GM12878 (cell line): ENCODE measurements around the gene VASP. TPM values are rescaled to one million over a fixed set of nuclear protein-coding genes. Genes with fewer than 3 reads are reported as not detected.

ENCODE experiments used
- ATAC-seq: fragments of 200-7000 bp; cut with Tn5 transposase; 3 replicates; pipeline ENCODE4 v1.9.1; 2020; ENCODE audit warnings: mild to moderate bottlenecking, moderate library complexity
- BruUV-seq: library from RNA; stranded (reverse); fragments of 400-500 nt; replicated peaks from 2 replicates; lab custom pipeline; 2021; lab: Mats Ljungman, UMichigan
- CTCF ChIA-PET: fragments of 300-600 bp; sonication (Branson Sonifier 250); formaldehyde crosslinking; extraction: SDS; loops from one replicate; lab custom pipeline; 2021; ENCODE audit warnings: inconsistent platforms; lab: Yijun Ruan, JAX
- POLR2A ChIA-PET: fragments of 350-600 bp; formaldehyde crosslinking; extraction: SDS; loops from one replicate; lab custom pipeline; 2021; ENCODE audit warnings: inconsistent platforms; lab: Charles Lee
- RAD21 ChIA-PET: fragments of 300-600 bp; sonication (Branson Sonifier 250); formaldehyde crosslinking; loops from one replicate; lab custom pipeline; 2023; ENCODE audit warnings: antibody characterized with exemption; ENCODE audit not compliant: unreplicated experiment; lab: Charles Lee
- SMC1A ChIA-PET: fragments of 300-600 bp; sonication (Branson Sonifier 250); formaldehyde crosslinking; loops from one replicate; lab custom pipeline; 2023; ENCODE audit not compliant: unreplicated experiment, uncharacterized antibody; lab: Charles Lee
- DNase-seq: peaks from one replicate; pipeline ENCODE4 v3.0.0-alpha.2; 2011; ENCODE audit warnings: low read depth, low spot score
- FAIRE-seq: peaks from 3 replicates; lab custom pipeline; 2011; peaks lifted over from hg19 to GRCh38; lab: Jason Lieb, UNC
- H2AFZ ChIP-seq: 2 replicates; pipeline ENCODE4 v1.6.0; 2011; ENCODE audit warnings: low read depth, low read length, control low read depth; ENCODE audit not compliant: control insufficient read depth
- H3K27ac ChIP-seq: 2 replicates; pipeline ENCODE4 v1.5.1; 2011; ENCODE audit warnings: control low read depth; ENCODE audit not compliant: control insufficient read depth, insufficient read depth
- H3K27me3 ChIP-seq, 2 experiments: replicated peaks in 1 of 2; 2 replicates each; pipeline versions ENCODE4 v1.6.0 to v1.6.1; 2011; ENCODE audit warnings: low read length in 1 of 2; ENCODE audit not compliant: control insufficient read depth in 2 of 2, insufficient read depth in 2 of 2
- H3K36me3 ChIP-seq, 2 experiments: 2 replicates each; pipeline ENCODE4 v1.5.1; 2011; ENCODE audit warnings: low read length in 1 of 2; ENCODE audit not compliant: control insufficient read depth in 2 of 2, insufficient read depth in 2 of 2
- H3K4me1 ChIP-seq: 2 replicates; pipeline ENCODE4 v1.6.1; 2011; ENCODE audit warnings: mild to moderate bottlenecking, low read length, moderate library complexity, mixed read lengths; ENCODE audit not compliant: control insufficient read depth, insufficient read depth
- H3K4me2 ChIP-seq: 2 replicates; pipeline ENCODE4 v1.6.0; 2011; ENCODE audit warnings: control low read depth; ENCODE audit not compliant: control insufficient read depth, insufficient read depth
- H3K4me3 ChIP-seq: fragments of 200-600 bp; sonication (generic); 2 replicates; pipeline ENCODE4 v1.5.1; 2016
- H3K79me2 ChIP-seq: 2 replicates; pipeline ENCODE4 v1.6.0; 2011; ENCODE audit warnings: low read length; ENCODE audit not compliant: control insufficient read depth, insufficient read depth
- H3K9ac ChIP-seq: 2 replicates; pipeline ENCODE4 v1.8.0; 2011; ENCODE audit warnings: low read length, control low read depth, mixed read lengths; ENCODE audit not compliant: control insufficient read depth, insufficient read depth
- H3K9me3 ChIP-seq: replicated peaks from 3 replicates; pipeline ENCODE4 v1.5.1; 2011; ENCODE audit warnings: mild to moderate bottlenecking, low read length; ENCODE audit not compliant: control insufficient read depth, insufficient read depth
- H4K20me1 ChIP-seq: 2 replicates; pipeline ENCODE4 v1.6.0; 2011; ENCODE audit not compliant: control insufficient read depth, insufficient read depth
- BHLHE40 ChIP-seq, 2 experiments: fragments of 450-650 bp in 1 of 2; IDR thresholded peaks; 2 replicates each; pipeline ENCODE4 v1.6.1; 2011 to 2017; ENCODE audit warnings: low read depth in 2 of 2, borderline replicate concordance in 1 of 2, improper control_type of control experiment in 1 of 2, low read length in 1 of 2, mild to moderate bottlenecking in 1 of 2
- CBX3 ChIP-seq: fragments of 200-600 bp; sonication (generic); IDR thresholded peaks from 2 replicates; pipeline ENCODE4 v1.6.1; 2016; ENCODE audit warnings: low read depth, borderline replicate concordance
- CBX5 ChIP-seq: sonication (generic); IDR thresholded peaks from 2 replicates; pipeline ENCODE4 v1.6.1; 2016; ENCODE audit warnings: low read depth, moderate library complexity, mild to moderate bottlenecking, inconsistent platforms
- EED ChIP-seq: sonication (generic); IDR thresholded peaks from 2 replicates; pipeline ENCODE4 v1.6.1; 2016; ENCODE audit warnings: antibody characterized with exemption, low read depth
- EGR1 ChIP-seq, 2 experiments: IDR thresholded peaks; 1 replicate in 1 of 2; 2 replicates in 1 of 2; pipeline ENCODE4 v1.6.1; 2011 to 2012; ENCODE audit warnings: low read depth in 2 of 2, low read length in 2 of 2, borderline replicate concordance in 1 of 2, mild to moderate bottlenecking in 1 of 2, moderate library complexity in 1 of 2
- HCFC1 ChIP-seq: fragments of 150-350 bp; IDR thresholded peaks from 2 replicates; pipeline ENCODE4 v1.6.1; 2014; ENCODE audit warnings: low read length
- NR2C1 ChIP-seq: fragments of 450-650 bp; IDR thresholded peaks from 2 replicates; pipeline ENCODE4 v1.6.1; 2017; ENCODE audit warnings: antibody characterized with exemption, mild to moderate bottlenecking, moderate library complexity
- RCOR1 ChIP-seq: conservative IDR thresholded peaks from 2 replicates; pipeline ENCODE4 v1.6.1; 2012; ENCODE audit warnings: low read depth, low read length, improper control_type of control experiment
- SMARCA5 ChIP-seq: fragments of 450-650 bp; IDR thresholded peaks from 2 replicates; pipeline ENCODE4 v1.6.1; 2017; ENCODE audit warnings: mild to moderate bottlenecking
- TARDBP ChIP-seq: IDR thresholded peaks from 2 replicates; pipeline ENCODE4 v1.6.1; 2016; ENCODE audit warnings: borderline replicate concordance
- TCF7 ChIP-seq: IDR thresholded peaks from 2 replicates; pipeline ENCODE4 v1.6.1; 2014; ENCODE audit warnings: antibody characterized with exemption, borderline replicate concordance
- WRNIP1 ChIP-seq: IDR thresholded peaks from 2 replicates; pipeline ENCODE4 v1.6.1; 2011; ENCODE audit warnings: low read depth, low read length, improper control_type of control experiment, borderline replicate concordance
- YY1 ChIP-seq: IDR thresholded peaks from 2 replicates; pipeline ENCODE4 v1.6.1; 2011; ENCODE audit warnings: low read depth, mild to moderate bottlenecking, low read length
- ZNF592 ChIP-seq: fragments of 450-650 bp; IDR thresholded peaks from 2 replicates; pipeline ENCODE4 v1.6.1; 2017; ENCODE audit warnings: mild to moderate bottlenecking, moderate library complexity
- WGBS: methylation state at CpG from one replicate; pipeline ENCODE4 v1.1.6; 2016; ENCODE audit warnings: low lambda C conversion rate; ENCODE audit not compliant: insufficient replicate concordance, insufficient coverage; ENCODE audit errors: missing lambda C conversion rate; 5-methylcytosine and 5-hydroxymethylcytosine counted together
- in situ Hi-C: fragments of 300-500 bp; cut with MboI; formaldehyde crosslinking; loops from 9 replicates; pipeline ENCODE4 v1.14.3; 2018; ENCODE audit warnings: mixed read lengths
- intact Hi-C: fragments of 100-400 bp; cut with micrococcal nuclease; formaldehyde crosslinking; loops from one replicate; pipeline ENCODE4 v1.14.2; 2022; ENCODE audit not compliant: unreplicated experiment
- polyA plus RNA-seq, 11 experiments: library from polyadenylated mRNA; depleted of rRNA in 4 of 11; unstranded in 6 of 11; stranded (reverse) in 5 of 11; fragments of >200 nt; fragmentation: Nextera tagmentation in 4 of 11; fragmentation: Illumina TruSeq in 1 of 11; extraction: Ambion mirVana in 4 of 11; extraction: Trizol in 1 of 11; gene quantifications; 1 replicate in 1 of 11; 2 replicates in 10 of 11; pipeline versions ENCODE4 v1.2.1 to v1.2.3, GENCODE V29; 2011 to 2016; ENCODE audit warnings: inconsistent platforms in 2 of 11, missing spikeins in 2 of 11, low read depth in 1 of 11
- total RNA-seq, 4 experiments: library from RNA; depleted of rRNA in 3 of 4; stranded (reverse); fragments of >200 nt in 3 of 4; fragmentation: Illumina TruSeq in 1 of 4; extraction: Trizol in 1 of 4; gene quantifications; 2 replicates each; pipeline versions ENCODE4 v1.2.1 to v1.2.3, GENCODE V29; 2013 to 2021
- TF ChIP-seq, protein P1 (sequence below): fragments of 450-650 bp; IDR thresholded peaks from 2 replicates; pipeline ENCODE4 v1.6.1; 2018; ENCODE audit warnings: borderline replicate concordance, mild to moderate bottlenecking; ENCODE audit not compliant: partially characterized antibody
- TF ChIP-seq, protein P2 (sequence below): IDR thresholded peaks from 2 replicates; pipeline ENCODE4 v1.6.1; 2012; ENCODE audit warnings: low read length, inconsistent platforms

The VASP gene
- total and polyA plus RNA-seq, 10 of the 15 experiments (the other 5 are each of a cell fraction or from before 2014, with no cell fraction given): 19.5 to 298 (median 84.8) TPM

DNA sequence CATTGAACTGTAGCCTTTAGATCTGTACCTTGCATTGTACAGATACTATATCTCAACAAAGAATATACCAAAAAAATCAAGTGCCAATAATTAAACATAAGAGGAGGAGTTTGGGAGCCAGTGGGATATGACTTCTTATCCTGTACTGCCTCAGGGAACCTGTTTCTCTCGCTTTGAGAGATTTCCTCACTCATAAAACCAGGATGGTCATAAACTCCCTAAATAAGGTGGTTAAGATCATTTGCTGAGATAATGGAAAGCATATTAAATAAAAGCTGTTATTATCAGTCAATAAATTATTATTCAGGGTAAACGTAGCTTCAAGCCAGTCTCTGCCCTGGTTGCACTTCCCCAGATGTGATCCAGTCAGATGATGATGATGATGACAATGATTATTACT lies 60.3 kb downstream of the VASP start:
- FAIRE-seq (no peak), ATAC-seq (no peak), DNase-seq (no peak)
- in situ Hi-C loops: no loop called here
- Histone ChIP-seq H4K20me1 (no peaks in the 10 kb centered on the region), H3K9ac (no peak overlapping the region), H3K79me2 (peaks cover 16% of the 10 kb centered on the region), H3K9me3 (no peaks in the 10 kb centered on the region), H2AFZ (no peak overlapping the region), H3K27me3 (no peaks in the 10 kb centered on the region), H3K4me3 (no peak overlapping the region), H3K27ac (no peak overlapping the region), H3K4me2 (no peak overlapping the region), H3K4me1 (peaks cover 19% of the 10 kb centered on the region), H3K36me3 (no peaks in the 10 kb centered on the region; a peak in 1 of 4 replicates)
- BruUV-seq: no TSS peak
- POLR2A ChIA-PET: no interaction called here
- 96% methylated on average over 2 of the region's 2 CpGs for WGBS
- CTCF ChIA-PET: interaction anchor here (0.6 to 1.7 kb wide), 4 partner anchors 9 to 76 kb away, joined by 3 to 4 read pairs (median 3); no protein-coding TSS in a partner anchor
- intact Hi-C loops: no loop called here
- TF ChIP-seq EED (no peak), RCOR1 (no peak), ZNF592 (no peak), TCF7 (no peak), EGR1 (IDR thresholded peaks at IDR 0.05; ENCODE audit: borderline replicate concordance in 1 of 2, low read depth in 2 of 2, low read length in 2 of 2) (no peak), SMARCA5 (no peak), NR2C1 (no peak), WRNIP1 (no peak), YY1 (no peak), BHLHE40 (IDR thresholded peaks at IDR 0.05; ENCODE audit: borderline replicate concordance in 1 of 2, low read depth in 2 of 2, low read length in 1 of 2) (no peak), TARDBP (no peak), CBX3 (no peak), HCFC1 (no peak), CBX5 (no peak)
- TF ChIP-seq, protein P1, sequence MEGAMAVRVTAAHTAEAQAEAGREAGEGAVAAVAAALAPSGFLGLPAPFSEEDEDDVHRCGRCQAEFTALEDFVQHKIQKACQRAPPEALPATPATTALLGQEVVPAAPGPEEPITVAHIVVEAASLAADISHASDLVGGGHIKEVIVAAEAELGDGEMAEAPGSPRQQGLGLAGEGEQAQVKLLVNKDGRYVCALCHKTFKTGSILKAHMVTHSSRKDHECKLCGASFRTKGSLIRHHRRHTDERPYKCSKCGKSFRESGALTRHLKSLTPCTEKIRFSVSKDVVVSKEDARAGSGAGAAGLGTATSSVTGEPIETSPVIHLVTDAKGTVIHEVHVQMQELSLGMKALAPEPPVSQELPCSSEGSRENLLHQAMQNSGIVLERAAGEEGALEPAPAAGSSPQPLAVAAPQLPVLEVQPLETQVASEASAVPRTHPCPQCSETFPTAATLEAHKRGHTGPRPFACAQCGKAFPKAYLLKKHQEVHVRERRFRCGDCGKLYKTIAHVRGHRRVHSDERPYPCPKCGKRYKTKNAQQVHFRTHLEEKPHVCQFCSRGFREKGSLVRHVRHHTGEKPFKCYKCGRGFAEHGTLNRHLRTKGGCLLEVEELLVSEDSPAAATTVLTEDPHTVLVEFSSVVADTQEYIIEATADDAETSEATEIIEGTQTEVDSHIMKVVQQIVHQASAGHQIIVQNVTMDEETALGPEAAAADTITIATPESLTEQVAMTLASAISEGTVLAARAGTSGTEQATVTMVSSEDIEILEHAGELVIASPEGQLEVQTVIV: no peak
- TF ChIP-seq, protein P2, sequence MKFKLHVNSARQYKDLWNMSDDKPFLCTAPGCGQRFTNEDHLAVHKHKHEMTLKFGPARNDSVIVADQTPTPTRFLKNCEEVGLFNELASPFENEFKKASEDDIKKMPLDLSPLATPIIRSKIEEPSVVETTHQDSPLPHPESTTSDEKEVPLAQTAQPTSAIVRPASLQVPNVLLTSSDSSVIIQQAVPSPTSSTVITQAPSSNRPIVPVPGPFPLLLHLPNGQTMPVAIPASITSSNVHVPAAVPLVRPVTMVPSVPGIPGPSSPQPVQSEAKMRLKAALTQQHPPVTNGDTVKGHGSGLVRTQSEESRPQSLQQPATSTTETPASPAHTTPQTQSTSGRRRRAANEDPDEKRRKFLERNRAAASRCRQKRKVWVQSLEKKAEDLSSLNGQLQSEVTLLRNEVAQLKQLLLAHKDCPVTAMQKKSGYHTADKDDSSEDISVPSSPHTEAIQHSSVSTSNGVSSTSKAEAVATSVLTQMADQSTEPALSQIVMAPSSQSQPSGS: no peak
- RAD21 ChIA-PET: interaction anchor here (0.6 kb wide), 1 partner anchor 109 kb away, joined by 3 read pairs; no protein-coding TSS in a partner anchor
- SMC1A ChIA-PET: interaction anchor here (0.7 to 1.3 kb wide), 3 partner anchors 10 to 74 kb away, joined by 3 read pairs; no protein-coding TSS in a partner anchor
